ENCODE data around the gene PPFIBP1. TPM values are rescaled to one million over a fixed set of nuclear protein-coding genes. Genes with fewer than 3 reads are reported as not detected.
"Not testable (repeated sequence)": the region's sequence is repeated elsewhere in the genome, so short reads cannot be mapped to it uniquely, and the experiment has no call there.

PPFIBP1 gene
- total RNA-seq, 1 experiment from 2014 or later = 42.3 TPM

DNA sequence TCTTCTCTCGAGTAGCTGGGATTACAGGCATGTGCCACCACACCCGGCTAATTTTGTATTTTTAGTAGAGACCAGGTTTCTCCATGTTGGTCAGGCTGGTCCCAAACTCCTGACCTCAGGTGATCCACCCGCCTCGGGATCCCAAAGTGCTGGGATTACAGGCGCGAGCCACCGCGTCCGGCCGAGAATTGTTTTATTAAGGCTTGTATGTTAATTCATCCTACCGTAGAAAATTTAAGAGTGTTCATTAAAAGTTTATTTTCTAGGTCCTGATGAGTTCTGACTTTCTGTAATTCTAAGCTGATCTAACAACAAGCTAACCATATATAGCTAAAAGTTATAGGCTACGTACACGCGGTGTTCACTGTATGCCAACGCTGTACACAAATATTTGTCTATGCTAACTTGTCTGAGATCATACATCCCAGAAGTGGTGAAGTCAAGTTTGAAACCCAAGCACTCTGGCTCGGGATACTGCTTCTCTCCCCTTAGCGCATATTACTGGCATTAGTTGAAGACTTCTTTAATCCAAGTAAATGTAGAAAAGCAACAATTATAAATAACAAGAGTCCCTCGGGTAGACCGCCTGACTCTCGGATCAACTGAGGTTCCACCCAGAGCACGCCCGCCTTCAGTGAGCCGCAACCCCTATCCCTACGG is 186.1 kb downstream of the PPFIBP1 start:
- H3K4me3 ChIP-seq = peak overlapping the region; percentile 79
- DNase-seq = no peak
- no peaks in the 10 kb centered on the region for H3K9me3 ChIP-seq
- H3K36me3 ChIP-seq = peaks cover 17% of the 10 kb centered on the region
- H3K27me3 ChIP-seq = no peaks in the 10 kb centered on the region

DNA sequence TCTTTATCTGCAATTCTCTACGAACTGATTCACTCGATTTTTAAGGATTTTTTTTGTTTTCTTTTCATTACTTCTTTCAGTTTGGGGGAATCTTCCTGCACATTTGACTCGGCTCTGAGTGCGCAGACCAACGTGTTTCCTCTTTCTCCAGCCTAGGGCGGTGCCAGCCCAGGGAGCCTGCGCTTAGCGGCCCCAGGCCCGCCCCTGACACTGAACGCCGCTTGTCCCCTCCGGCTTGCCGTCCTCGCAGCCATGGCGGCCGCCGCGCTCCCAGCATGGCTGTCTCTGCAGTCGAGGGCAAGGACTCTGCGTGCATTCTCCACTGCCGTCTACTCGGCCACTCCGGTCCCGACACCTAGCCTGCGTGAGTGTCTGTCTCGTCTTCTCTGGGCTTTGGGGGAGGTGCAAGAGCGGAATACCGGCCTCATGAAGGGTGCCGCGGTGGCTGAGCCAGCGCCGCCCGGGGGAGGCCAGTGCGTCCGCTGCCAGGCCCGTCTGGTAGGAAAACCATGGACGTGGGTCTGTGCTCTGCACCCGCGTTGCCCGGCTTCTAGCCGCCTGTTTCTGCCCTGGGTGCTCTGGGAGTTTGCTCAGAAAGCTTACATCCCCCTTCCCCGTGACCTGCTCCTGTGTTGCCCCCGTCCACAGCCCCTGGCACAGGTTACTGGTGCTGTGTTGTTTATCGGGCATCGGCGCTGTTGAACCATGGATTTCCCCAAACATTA is 186.7 kb downstream of the PPFIBP1 start, which contains the start of gene MRPS35:
Gene MRPS35 (plus strand): TSS at position 241 of the 725 bp plus-strand sequence. CDS start 12 bp downstream, at position 253.
- peaks cover 22% of the 10 kb centered on the region for H3K36me3 ChIP-seq
- peak within 1 kb of the TSS; percentile 79 for H3K4me3 ChIP-seq
- no peaks in the 10 kb centered on the region for H3K9me3 ChIP-seq
- no peaks in the 10 kb centered on the region for H3K27me3 ChIP-seq
- peak; percentile 97 for DNase-seq

DNA sequence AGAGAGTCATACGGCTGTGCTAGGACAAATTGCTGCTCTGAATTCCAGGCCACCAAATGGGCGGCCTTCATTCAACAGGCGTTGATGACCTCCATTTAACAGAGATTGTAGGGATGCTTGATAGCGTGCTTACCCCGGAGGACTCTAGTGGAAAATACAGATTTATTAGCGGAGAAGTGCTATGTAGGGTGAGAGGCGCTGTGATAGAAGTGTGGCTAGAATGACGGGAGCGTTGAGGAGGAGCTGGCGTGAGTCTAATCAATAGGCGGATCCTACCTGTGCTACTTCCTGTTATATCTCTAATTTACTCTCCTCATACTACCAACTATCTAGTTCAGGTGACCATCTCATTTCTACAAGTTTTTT is 187.3 kb downstream of the PPFIBP1 start:
- DNase-seq = peak; percentile 15
- Histone ChIP-seq H3K36me3 (peaks cover 27% of the 10 kb centered on the region), H3K4me3 (peak overlapping the region; percentile 79), H3K27me3 (no peaks in the 10 kb centered on the region), H3K9me3 (no peaks in the 10 kb centered on the region)

DNA sequence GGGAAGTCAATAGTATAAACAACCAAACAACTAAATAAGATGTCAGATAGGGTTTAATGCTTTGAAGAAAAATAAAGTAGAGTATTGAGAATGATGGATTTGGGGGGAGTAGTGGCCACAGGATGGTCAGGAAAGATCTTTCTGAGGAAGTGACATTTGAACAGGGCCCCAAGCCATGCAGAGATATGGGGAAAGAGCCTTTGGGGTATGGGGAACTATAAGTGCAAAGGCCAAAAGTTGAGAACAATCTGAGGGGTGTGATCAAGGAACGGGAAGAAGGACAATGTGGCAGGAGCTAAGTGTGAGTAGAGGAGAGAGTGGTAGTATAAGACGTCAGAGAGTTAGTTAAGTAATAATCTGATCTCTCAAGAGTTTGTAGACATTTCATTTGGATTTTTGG is 188.0 kb downstream of the PPFIBP1 start:
- H3K9me3 ChIP-seq = no peaks in the 10 kb centered on the region
- no peak overlapping the region for H3K4me3 ChIP-seq
- no peak for DNase-seq
- peaks cover 34% of the 10 kb centered on the region for H3K36me3 ChIP-seq
- no peaks in the 10 kb centered on the region for H3K27me3 ChIP-seq

DNA sequence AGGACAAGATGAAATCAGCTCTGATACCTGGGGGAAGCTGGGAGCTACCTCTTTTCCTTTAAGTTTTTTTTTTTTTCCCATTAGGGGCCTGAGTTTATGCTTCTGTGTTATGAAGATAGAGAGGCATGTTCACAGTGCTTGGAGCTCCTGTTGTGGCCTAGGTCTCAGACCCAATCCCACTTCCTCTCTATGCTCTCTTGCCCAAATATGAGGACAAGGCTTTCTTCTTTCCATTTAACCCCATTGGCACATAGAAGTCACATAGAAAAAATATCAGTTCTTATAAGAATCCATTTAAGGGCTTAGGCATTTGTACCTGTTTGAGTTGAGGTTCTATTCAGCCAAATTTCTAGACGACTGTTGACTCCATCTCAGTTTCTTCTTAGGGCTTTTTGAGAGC is 199.2 kb downstream of the PPFIBP1 start:
- H3K4me3 ChIP-seq = no peak overlapping the region
- H3K9me3 ChIP-seq = no peaks in the 10 kb centered on the region
- no peak for DNase-seq
- no peaks in the 10 kb centered on the region for H3K27me3 ChIP-seq
- H3K36me3 ChIP-seq = peaks cover 60% of the 10 kb centered on the region

DNA sequence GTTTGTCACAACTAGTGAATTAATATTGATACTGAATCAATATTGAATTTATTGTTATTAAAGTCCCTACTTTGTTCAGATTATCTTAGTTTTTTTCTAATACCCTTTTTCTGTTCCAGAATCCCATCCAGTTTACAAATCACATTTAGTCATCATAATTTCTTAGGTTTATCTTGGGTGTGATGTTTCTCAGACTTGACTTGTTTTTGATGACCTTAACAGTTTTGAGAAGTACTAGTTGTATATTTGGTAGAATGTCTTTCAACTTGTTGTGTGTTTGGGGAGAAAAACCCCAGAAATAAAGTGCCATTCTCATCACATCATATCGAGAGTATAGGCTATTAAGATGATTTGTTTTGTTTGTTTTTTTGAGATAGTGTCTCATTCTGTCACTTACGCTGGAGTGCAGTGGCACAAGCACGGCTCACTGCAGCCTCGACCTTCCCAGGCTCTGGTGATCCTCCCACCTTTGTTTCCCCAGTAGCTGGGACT is 206.1 kb downstream of the PPFIBP1 start:
- H3K36me3 ChIP-seq = peaks cover 59% of the 10 kb centered on the region
- no peak for DNase-seq
- H3K9me3 ChIP-seq = no peaks in the 10 kb centered on the region
- no peaks in the 10 kb centered on the region for H3K27me3 ChIP-seq
- H3K4me3 ChIP-seq = no peak overlapping the region

DNA sequence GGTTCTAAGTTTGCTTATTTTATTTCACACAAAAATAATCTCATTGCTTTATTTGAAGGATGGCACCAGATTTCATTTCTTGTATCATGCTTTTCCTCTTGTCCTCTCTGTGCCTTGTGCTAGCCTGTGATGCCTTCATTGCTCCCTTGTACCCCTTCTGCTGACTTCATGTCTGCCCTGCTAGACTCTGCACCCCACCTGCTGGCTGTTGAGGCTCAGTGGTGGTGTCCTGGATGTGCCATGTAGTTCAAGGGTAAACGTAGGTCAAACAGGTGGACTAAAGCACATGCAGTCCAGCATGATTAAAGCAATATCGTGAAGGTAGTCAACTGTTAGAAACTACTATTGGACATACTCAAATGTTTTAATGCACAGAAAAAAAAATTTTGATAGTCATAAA is 208.3 kb downstream of the PPFIBP1 start:
- no peak for DNase-seq
- H3K27me3 ChIP-seq = no peaks in the 10 kb centered on the region
- H3K4me3 ChIP-seq = no peak overlapping the region
- H3K36me3 ChIP-seq = peaks cover 51% of the 10 kb centered on the region
- no peaks in the 10 kb centered on the region for H3K9me3 ChIP-seq

DNA sequence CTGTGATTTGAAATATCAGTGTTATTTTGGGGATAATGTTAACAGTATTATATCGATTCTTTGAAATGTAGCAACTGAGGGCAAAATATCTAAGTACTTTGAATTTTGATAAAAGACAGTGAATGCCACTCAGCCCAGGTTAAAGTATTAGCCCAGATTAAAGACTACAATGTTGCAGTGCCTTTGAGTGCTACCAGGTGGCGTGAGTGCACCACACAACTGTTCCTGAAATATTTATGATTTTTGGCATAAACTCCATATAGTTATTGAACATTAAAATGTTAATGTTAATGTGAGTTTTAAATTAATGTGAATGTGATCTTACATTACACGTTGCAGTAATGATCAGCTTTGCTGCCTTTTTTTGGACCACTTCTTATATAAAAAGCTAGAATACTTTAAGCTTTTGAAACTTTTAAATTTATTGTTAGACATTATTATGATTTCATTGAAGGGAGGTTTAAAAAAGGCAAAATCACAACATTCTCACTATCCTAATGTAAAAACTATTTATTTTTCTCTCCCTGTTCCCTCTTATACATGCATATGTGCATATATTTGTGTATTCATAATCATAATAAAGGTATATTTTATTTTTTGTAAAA is 209.1 kb downstream of the PPFIBP1 start:
- Histone ChIP-seq H3K9me3 (no peaks in the 10 kb centered on the region), H3K27me3 (no peaks in the 10 kb centered on the region), H3K4me3 (no peak overlapping the region), H3K36me3 (peaks cover 53% of the 10 kb centered on the region)
- DNase-seq = peak; percentile 25

DNA sequence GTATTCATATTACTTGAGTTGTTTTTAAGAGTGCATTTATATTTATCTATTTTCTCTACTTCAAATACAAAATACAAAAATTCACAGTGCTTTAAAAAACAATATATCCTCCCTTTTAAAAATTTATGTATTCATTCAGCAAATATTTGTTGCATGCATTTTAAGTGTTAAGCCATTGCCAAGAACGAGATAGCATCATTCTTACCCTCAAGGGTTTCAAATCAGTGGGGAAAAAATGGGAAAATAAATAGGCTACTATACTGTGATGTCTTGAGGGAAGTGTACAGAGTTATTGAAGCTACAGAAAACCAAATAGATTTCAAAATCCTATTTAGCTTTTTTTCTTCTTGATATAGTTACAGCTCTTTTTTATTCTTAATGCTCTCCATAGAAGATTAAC is 209.8 kb downstream of the PPFIBP1 start:
- Histone ChIP-seq H3K9me3 (no peaks in the 10 kb centered on the region), H3K4me3 (no peak overlapping the region), H3K27me3 (no peaks in the 10 kb centered on the region), H3K36me3 (peaks cover 59% of the 10 kb centered on the region)
- DNase-seq = no peak

DNA sequence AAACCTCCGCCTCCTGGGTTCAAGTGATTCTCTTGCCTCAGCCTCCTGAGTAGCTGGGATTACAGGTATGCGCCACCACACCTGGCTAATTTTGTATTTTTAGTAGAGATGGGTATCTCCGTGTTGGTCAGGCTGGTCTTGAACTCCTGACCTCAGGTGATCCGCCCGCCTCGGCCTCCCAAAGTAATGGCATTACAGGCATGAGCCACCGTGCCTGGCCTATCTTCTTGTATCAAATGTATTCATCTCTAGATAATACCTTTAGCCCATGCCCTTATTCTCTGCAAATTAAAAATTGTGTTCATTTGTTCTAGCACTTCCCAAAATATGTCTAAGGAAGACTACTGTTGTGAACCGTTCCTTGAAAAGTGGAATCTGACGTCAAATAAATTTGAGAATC is 210.3 kb downstream of the PPFIBP1 start:
- DNase-seq, H3K27me3 ChIP-seq, H3K4me3 ChIP-seq, H3K9me3 ChIP-seq: not testable (repeated sequence)
- H3K36me3 ChIP-seq = peaks cover 59% of the 10 kb centered on the region

DNA sequence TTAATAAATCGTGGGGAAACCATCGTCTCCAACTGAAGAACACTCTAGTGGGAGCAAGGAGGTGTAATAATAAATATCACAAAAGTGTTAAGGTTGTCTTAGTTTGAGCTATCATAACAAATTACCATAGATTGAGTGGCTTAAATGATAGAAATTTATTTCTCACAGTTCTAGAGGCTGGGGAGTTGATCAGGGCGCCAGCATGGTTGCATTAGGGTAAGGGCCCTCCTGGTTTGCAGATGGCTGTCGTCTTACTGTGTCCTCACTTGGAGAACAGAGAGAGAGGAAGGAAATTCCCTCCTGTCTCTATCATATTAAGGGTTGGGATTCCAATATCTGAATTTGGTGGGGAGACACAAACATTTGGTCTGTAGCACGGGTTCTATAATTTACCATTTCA is 219.6 kb downstream of the PPFIBP1 start:
- Histone ChIP-seq H3K36me3 (peaks cover 36% of the 10 kb centered on the region), H3K27me3 (no peaks in the 10 kb centered on the region), H3K4me3 (no peak overlapping the region), H3K9me3 (no peaks in the 10 kb centered on the region)
- no peak for DNase-seq

Other genes with a start within 250 kb of the PPFIBP1 start
- 17.4 TPM in 2 replicates for gene BMAL2, start 191.4 kb upstream of the PPFIBP1 start, total RNA-seq (2014; rRNA removed; shearing (Covaris generic); ENCODE audit: low replicate concordance)
- gene SMCO2, start 77.5 kb upstream of the PPFIBP1 start, total RNA-seq (2014; rRNA removed; shearing (Covaris generic); ENCODE audit: low replicate concordance) = not detected in 2 replicates
- gene REP15, start 172.2 kb downstream of the PPFIBP1 start, total RNA-seq (2014; rRNA removed; shearing (Covaris generic); ENCODE audit: low replicate concordance) = 1.2 and 1.4 TPM in 2 replicates
- gene MRPS35, start 186.6 kb downstream of the PPFIBP1 start, total RNA-seq (2014; rRNA removed; shearing (Covaris generic); ENCODE audit: low replicate concordance) = 78.8 and 88.8 TPM in 2 replicates

Data from MG63 (cell line).